Inflammatory macrophage treated with lipopolysaccharide for 1 hour (primary cell): ENCODE measurements around the gene PSME4.
"Not testable (repeated sequence)": the region's sequence is repeated elsewhere in the genome, so short reads cannot be mapped to it uniquely, and the experiment has no call there.

Experiments used
- DNase-seq, 2 donors: peaks; one replicate each; pipeline ENCODE4 v3.0.0-alpha.2; 2020 to 2022

The PSME4 gene

DNA sequence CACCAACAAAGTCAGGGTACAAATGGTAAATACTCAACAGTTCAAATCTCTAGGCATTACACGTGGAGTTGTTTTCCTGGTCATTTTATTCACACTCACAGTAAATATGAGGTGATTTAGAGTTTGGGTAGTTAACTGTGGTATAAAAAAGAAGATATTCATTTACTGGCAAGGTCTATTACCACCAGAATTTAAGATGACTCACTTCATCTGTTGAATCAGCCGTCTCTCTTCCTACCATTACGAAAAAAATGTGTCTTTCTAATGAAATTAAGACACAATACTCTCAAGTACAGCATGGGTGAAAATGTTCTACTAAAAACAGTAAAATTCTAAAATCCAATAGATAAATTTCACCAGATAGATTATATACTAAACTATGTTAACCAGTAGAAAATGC lies 90.0 kb downstream of the PSME4 start:
- no peak for DNase-seq

GRCh38 chr2:53877556-53877955 lies 93.2 kb downstream of the PSME4 start:
- DNase-seq, result no peak

GRCh38 chr2:53877112-53877511 lies 93.7 kb downstream of the PSME4 start:
- no peak for DNase-seq

DNA sequence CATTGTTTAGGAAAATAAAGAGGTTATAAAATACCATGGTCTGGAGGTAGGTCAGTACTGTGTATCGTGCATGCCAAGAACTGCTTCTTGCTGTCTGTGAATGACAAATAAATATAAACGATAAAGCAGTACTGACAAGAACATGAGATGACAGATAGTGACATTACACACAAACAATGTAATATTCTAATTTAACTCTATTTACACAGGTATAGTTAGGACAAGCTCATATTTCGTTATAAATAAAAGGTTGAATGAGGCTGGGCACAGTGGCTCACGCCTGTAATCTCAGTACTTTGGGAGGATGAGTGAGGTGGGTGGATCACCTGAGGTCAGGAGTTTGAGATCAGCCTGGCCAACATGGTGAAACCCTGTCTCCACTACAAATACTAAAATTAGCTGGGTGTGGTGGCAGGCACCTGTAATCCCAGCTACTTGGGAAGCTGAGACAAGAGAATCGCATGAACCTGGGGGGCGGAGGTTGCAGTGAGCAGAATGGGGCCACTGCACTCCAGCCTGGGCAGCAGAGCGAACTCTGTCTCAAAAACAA lies 96.3 kb downstream of the PSME4 start:
- DNase-seq, result no peak

GRCh38 chr2:53867773-53868172 lies 103.0 kb downstream of the PSME4 start:
- DNase-seq, result no peak

DNA sequence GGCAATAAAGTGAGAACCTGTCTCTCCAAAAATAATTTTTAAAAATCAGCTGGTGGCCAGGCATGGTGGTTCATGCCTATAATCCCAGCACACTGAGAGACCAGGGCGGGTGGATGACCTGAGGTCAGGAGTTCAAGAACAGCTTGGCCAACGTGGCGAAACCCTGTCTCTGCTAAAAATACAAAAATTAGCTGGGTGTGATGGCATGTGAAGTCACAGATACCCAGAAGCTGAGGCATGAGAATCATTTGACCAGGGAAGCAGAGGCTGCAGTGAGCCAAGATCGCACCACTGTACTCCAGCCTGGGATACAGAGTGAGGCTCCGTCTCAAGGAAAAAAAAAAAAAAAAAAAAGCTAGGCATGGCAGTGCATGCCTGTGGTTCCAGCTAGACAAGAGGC lies 103.6 kb downstream of the PSME4 start:
- DNase-seq, result no peak

DNA sequence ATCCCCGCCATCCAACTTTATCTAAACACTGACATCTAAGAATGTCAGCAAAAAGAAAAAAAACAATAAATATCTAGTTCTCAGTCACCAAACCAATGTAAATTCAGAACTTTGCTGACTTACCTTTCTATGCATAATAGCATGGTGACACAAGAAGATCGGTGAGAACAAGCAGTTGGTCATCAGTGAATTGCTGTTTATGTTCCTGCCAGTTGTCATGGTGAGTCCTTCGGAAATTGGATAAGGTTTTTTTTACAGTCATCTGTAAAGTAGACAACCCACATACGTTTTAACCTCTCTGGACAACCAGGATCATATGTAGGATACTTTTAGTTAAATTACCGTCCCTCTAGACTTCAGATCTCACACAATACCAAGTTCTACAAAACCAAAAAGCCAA lies 104.8 kb downstream of the PSME4 start:
- no peak for DNase-seq

DNA sequence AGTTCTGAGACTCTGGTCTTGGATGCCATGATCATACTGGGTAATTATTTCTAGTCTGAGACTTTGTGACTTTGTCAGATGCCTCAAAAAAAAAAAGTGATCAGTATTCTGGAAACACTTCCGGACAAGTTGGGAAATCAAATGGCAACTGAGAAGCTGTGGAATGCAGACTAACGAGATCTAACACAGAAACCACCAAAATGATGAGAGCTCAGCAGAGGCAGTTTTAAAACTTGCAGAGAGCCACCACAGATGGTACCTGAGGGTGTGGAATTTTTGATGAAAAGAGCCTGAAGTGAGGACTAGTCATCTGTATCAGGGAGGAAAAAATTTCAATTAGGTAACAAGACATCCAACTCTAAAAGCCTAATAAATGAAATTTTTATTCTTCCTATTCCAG lies 105.5 kb downstream of the PSME4 start:
- no peak for DNase-seq

GRCh38 chr2:53863538-53864227 lies 107.1 kb downstream of the PSME4 start:
- DNase-seq, result no peak

DNA sequence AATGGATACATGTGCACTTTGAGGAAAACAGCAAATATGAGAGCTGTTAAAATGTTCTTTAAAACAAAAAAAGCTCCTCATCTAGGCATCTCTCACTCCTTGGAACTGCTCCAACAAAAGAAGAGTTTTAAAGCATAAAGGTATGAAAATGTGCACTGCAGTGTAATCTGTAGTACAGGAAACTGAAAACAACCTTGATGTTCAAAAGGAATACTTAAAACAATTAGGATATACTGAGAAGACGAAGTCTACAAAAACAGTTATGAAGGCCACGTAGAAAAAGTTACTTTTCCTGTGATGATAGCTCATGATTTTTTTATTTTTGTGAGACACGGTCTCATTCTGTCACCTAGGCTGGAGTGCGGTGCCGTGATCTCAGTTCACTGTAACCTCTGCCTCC lies 109.0 kb downstream of the PSME4 start:
- no peak for DNase-seq

DNA sequence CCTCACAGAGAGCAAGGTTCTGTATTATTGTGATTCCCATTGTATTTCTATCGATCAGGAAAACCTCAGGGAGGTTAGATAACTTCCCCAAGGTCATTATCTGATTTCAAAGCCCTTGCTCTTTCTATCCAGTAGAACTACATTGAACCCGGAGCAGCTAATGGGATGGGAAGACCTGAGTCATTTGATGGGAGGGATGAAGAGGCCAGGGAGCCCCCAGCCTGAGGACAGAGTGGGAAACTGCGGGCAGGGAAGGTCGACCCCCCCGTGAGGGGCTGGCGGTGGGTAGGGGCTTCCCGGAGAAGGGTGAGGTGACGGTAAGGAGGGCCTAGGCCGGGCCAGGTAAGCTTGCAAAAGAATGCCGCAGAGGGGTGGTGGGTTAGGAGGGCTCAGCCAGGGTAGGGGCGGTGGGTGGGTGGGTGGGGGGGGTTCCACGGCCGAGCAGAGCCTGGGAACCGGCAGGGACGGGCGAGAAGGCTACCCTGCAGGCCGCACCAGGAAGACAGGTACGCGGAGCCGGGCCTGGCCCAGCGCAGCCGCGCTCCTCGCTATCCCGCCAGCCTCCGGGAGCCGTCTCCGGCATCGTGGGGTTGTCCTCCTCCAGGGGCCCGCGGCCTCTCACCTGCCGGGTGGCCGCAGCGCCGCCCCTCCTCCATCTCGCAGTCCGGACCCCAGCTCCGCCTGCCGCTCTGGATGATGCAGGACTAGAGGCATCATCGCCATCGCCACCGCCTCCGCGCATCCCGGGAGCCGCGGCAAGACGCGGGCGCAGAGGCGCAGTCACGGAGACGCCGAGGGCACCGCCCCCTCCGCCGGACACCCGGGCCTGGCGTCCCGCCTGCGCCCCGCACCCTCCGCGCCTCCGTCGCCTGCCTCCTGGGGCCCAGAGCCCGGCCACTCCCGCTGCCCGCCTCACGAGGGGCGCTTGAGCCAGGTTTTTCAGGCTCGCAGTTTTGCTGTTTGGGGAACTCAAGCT lies 111.3 kb downstream of the PSME4 start, which contains the start of gene GPR75:
GPR75 (minus strand) TSS at position 762 of the 976 bp plus-strand sequence. CDS start 5,211 bp downstream, outside the sequence.
- no peak for DNase-seq

DNA sequence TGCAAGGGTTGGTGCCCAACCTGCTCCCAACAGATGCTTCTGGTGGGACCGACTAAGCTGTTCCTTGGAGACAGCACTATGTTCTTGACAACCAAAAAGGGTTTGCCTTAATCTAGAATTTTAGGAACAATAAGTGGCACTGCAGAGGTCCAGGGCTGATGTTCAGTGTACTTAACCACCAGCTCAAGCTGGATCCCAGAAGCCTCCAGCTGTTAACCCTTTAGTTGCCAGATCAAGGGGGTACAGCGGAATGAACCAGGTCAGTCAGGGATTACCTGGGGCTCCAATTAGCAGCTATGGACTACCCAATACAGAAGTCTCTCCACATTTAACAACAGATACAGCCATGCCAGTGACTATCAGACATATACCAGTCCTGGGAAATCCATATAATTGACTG lies 114.5 kb downstream of the PSME4 start:
- no peak for DNase-seq

DNA sequence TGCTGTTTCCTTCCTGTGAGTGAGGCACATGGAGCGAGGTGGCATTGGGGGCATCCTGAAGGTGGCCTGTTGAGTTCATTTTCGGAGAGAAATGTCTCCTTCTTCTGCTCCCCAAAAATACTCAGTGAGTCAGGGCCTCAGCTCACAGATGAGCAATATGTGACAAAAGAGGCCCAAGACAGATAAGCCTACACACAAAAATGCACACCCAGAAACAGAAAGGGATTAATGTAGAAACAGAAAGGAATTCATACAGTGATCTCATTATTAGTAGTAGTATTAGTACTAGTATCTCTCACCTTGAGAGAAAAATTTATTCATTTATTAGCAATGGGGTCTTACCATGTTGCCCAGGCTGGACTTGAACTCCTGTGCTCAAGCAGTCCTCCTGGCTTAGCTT lies 116.1 kb downstream of the PSME4 start:
- no peak for DNase-seq

- DNase-seq, result no peak
Observed at GRCh38 chr2:53852532-53852931, 118.3 kb downstream of the PSME4 start.

DNA sequence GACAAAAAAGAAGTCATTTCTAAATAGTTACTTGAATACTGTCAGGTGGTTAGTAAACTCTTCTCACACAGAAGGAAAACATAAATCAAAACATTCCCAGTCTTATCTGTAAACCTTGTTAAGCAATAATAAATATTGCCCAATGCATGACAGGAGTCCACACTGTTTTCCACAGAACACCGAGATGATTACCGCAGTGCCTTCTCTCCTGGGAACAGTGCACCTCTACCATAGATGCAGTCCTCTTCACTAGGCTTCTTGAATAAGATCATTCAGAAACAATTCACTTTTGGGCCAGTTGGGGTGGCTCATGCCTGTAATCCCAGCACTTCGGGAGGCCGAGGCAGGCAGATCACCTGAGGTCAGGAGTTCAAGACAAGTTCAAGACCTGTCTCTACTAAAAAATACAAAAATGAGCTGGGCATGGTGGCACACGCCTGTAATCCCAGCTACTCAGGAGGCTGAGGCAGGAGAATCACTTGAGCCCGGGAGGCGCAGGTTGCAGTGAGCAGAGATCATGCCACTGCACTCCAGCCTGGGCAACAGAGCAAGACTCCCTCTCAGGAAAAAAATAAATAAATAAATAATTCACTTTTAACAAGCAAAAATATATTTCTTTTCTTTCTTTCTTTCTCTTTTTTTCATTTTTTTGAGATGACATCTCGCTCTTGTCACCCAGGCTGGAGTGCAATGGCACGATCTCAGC lies 119.6 kb downstream of the PSME4 start:
- DNase-seq, result not testable (repeated sequence)

GRCh38 chr2:53848062-53848461 lies 122.7 kb downstream of the PSME4 start:
- DNase-seq, result no peak

GRCh38 chr2:53843595-53843994 lies 127.2 kb downstream of the PSME4 start:
- DNase-seq, result no peak

- no peak for DNase-seq
Observed at GRCh38 chr2:53842891-53843290, 127.9 kb downstream of the PSME4 start.

- not testable (repeated sequence) for DNase-seq
Observed at GRCh38 chr2:53841651-53842050, 129.1 kb downstream of the PSME4 start.

- DNase-seq, result no peak
Observed at GRCh38 chr2:53840580-53840979, 130.2 kb downstream of the PSME4 start.

- DNase-seq, result not testable (repeated sequence)
Observed at GRCh38 chr2:53829980-53830290, 140.9 kb downstream of the PSME4 start.

- no peak for DNase-seq
Observed at GRCh38 chr2:53829273-53829979, 141.4 kb downstream of the PSME4 start.

- DNase-seq, result no peak
Observed at GRCh38 chr2:53828331-53828730, 142.5 kb downstream of the PSME4 start.
